GM10248 (cell line): ENCODE measurements around the gene ELMO3.

Source experiments
- CTCF ChIA-PET: fragments of 300-600 bp; sonication (Branson Sonifier 250); formaldehyde crosslinking; extraction: SDS; loops from one replicate; lab custom pipeline; 2021; ENCODE audit warnings: antibody characterized with exemption; lab: Yijun Ruan, JAX
- POLR2A ChIA-PET: fragments of 350-650 bp; sonication (Branson Sonifier 250); formaldehyde crosslinking; extraction: SDS; loops from one replicate; lab custom pipeline; 2020; ENCODE audit warnings: antibody characterized with exemption; lab: Yijun Ruan, JAX
- DNase-seq: peaks from one replicate; pipeline ENCODE4 v3.0.0; 2012; ENCODE audit errors: extremely low spot score
- CTCF ChIP-seq: IDR thresholded peaks from 2 replicates; pipeline ENCODE4 v1.5.1; 2012; ENCODE audit warnings: mild to moderate bottlenecking, low read depth; ENCODE audit errors: extremely low read depth, missing control alignments, control extremely low read depth

The ELMO3 gene

GRCh38 chr16:67174706-67175231, 24.2 kb upstream of the ELMO3 start:
- DNase-seq = no peak
- TF ChIP-seq CTCF = no peak
- CTCF ChIA-PET = interaction anchor here (0.6 to 5.8 kb wide), 8 partner anchors 8 to 218 kb away, joined by 3 to 45 read pairs (median 4); partner anchors contain the start of genes EXOC3L1, FBXL8, MATCAP1 and TRADD
- POLR2A ChIA-PET = interaction anchor here (1.8 kb wide), 1 partner anchor 17 kb away, joined by 4 read pairs; no protein-coding TSS in a partner anchor

- DNase-seq = no peak
- ChIA-PET POLR2A (no interaction called here), CTCF (interaction anchor here (1.0 to 5.8 kb wide), 11 partner anchors 10 to 281 kb away, joined by 3 to 45 read pairs (median 4); partner anchors contain the start of genes FBXL8, TMEM208 and TRADD)
- no peak for TF ChIP-seq CTCF
Observed at GRCh38 chr16:67176662-67177061, 22.3 kb upstream of the ELMO3 start.

- CTCF ChIA-PET = interaction anchor here (0.8 to 5.8 kb wide), 8 partner anchors 9 to 201 kb away, joined by 3 to 45 read pairs (median 4); partner anchors contain the start of genes EXOC3L1, FBXL8 and TRADD
- no peak for TF ChIP-seq CTCF
- POLR2A ChIA-PET = no interaction called here
- no peak for DNase-seq
Observed at GRCh38 chr16:67177743-67178699, 20.9 kb upstream of the ELMO3 start.

- TF ChIP-seq CTCF = peak; percentile 39
- ChIA-PET POLR2A (no interaction called here), CTCF (interaction anchor here (1.0 to 1.1 kb wide), 2 partner anchors 13 to 24 kb away, joined by 3 to 7 read pairs; no protein-coding TSS in a partner anchor)
- DNase-seq = no peak
Observed at GRCh38 chr16:67179421-67180080, 19.4 kb upstream of the ELMO3 start.

GRCh38 chr16:67180166-67180565, 18.8 kb upstream of the ELMO3 start:
- POLR2A ChIA-PET = no interaction called here
- no peak for TF ChIP-seq CTCF
- no peak for DNase-seq
- CTCF ChIA-PET = interaction anchor here (1.0 to 3.5 kb wide), 4 partner anchors 13 to 162 kb away, joined by 3 to 10 read pairs (median 5); no protein-coding TSS in a partner anchor

- no peak for DNase-seq
- ChIA-PET POLR2A (interaction anchor here (0.7 kb wide), 1 partner anchor 346 kb away, joined by 7 read pairs; no protein-coding TSS in a partner anchor), CTCF (interaction anchor here (1.3 to 3.5 kb wide), 4 partner anchors 11 to 164 kb away, joined by 3 to 19 read pairs (median 8); partner anchors contain the start of genes FBXL8, NOL3 and TRADD)
- no peak for TF ChIP-seq CTCF
Observed at GRCh38 chr16:67181346-67181745, 17.6 kb upstream of the ELMO3 start.
